Stomach (tissue), 4 donors: ENCODE data around the gene PLCG1.

Source experiments
- CTCF ChIP-seq, 7 experiments: fragments of 450-650 bp in 4 of 7; fragments of 200-600 bp in 3 of 7; sonication (generic) in 3 of 7; IDR thresholded peaks; one replicate each; pipeline ENCODE4 v1.5.1; 2016 to 2019; ENCODE audit warnings: antibody characterized with exemption in 7 of 7, control low read depth in 2 of 7, mild to moderate bottlenecking in 1 of 7
- EP300 ChIP-seq: sonication (generic); formaldehyde crosslinking; IDR thresholded peaks from one replicate; pipeline ENCODE4 v1.6.1; 2017; ENCODE audit warnings: antibody characterized with exemption
- POLR2A ChIP-seq, 4 donors: fragments of 450-650 bp; IDR thresholded peaks; one replicate each; pipeline ENCODE4 v1.6.1; 2016; ENCODE audit warnings: antibody characterized with exemption in 4 of 4, control low read depth in 2 of 4, mild to moderate bottlenecking in 1 of 4, moderate library complexity in 1 of 4
- POLR2AphosphoS5 ChIP-seq, 3 donors: sonication (generic); formaldehyde crosslinking; IDR thresholded peaks; one replicate each; pipeline ENCODE4 v1.6.1; 2016; ENCODE audit warnings: antibody characterized with exemption in 3 of 3

DNA sequence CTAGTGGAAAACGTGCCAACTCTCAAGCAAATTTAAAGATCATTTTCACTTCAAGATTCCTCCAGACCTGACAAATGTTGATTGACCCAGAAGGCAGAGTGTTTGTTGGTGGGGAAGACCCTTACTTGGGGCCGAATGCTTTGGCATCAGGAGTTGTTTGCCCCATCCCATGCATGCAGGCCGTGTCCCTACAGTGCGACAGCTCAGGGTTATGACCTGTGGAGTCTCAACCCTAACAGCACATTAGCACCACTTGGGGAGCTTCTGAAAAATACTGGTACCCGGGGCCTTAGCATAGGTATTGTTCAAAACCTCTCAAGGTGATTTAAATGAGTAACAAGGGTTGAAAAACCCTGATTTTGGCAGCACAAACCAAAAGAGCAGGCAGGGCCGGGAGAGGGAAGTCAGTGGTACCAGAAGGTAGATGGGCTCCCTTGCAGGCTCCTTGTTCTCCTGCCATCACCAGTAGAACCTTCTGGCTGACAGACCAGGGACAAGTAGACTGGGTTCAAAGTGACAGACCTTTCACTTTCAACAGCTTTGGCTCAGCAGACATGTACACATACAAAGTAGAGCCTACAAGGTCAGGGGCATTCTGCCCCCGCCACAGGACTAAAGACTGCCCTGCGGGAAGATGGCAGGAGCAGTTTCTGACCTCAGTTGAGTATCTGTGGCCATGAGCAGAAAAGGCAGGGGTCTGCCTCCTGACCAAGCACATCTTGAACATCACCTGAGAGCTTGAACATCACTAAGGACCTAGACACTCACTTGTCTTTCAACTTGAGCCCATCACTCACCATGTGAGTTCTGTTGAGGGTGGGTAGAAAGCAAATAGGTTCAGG is 39.6 kb downstream of the PLCG1 start:
- TF ChIP-seq CTCF (IDR thresholded peaks at IDR 0.05) (no peak), POLR2AphosphoS5 (IDR thresholded peaks at IDR 0.05) (no peak), EP300 (no peak), POLR2A (IDR thresholded peaks at IDR 0.05) (no peak)
